HG03025 (cell line): Measurements from ENCODE around the gene IQCK.

Experiments used
- ATAC-seq: cut with Tn5 transposase; IDR thresholded peaks from one replicate; pipeline ENCODE4 v1.9.1; 2021; ENCODE audit warnings: mild to moderate bottlenecking, moderate library complexity; ENCODE audit not compliant: unreplicated experiment, low FRiP score

The IQCK gene

DNA sequence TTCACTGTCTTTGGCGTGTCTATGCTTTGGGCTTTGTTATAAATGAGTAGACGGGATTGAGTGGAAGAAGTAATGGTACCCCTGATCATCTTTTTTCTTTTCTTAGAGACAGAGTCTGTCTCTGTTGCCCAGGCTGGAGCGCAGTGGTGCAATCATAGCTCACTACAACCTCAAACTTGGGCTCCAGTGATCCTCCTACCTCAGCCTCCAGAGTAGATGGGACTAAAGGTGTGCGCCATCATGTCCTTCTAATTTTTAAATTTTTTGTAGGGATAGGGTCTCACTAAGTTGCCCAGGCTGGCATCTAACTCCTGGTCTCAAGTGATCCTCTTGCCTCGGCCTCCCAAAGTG lies 181.5 kb downstream of the IQCK start:
- ATAC-seq: no peak

DNA sequence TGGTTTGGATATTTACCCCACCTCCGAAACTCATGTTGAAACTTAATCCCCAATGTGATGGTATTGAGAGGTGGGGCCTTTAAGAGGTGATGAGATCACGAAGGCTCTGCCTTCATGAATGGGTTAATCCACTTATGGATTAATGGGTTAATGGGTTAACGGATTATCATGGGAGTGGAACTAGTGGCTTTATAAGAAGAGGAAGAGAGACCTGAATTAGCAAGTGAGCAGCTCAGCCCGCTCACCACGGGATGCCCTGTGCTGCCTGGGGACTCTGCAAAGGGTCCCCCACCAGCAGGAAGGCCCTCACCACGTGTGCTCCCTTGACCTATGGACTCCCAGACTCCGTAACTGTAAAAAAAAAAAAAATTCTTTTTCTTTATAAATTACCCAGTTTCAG lies 183.1 kb downstream of the IQCK start:
- no peak for ATAC-seq

DNA sequence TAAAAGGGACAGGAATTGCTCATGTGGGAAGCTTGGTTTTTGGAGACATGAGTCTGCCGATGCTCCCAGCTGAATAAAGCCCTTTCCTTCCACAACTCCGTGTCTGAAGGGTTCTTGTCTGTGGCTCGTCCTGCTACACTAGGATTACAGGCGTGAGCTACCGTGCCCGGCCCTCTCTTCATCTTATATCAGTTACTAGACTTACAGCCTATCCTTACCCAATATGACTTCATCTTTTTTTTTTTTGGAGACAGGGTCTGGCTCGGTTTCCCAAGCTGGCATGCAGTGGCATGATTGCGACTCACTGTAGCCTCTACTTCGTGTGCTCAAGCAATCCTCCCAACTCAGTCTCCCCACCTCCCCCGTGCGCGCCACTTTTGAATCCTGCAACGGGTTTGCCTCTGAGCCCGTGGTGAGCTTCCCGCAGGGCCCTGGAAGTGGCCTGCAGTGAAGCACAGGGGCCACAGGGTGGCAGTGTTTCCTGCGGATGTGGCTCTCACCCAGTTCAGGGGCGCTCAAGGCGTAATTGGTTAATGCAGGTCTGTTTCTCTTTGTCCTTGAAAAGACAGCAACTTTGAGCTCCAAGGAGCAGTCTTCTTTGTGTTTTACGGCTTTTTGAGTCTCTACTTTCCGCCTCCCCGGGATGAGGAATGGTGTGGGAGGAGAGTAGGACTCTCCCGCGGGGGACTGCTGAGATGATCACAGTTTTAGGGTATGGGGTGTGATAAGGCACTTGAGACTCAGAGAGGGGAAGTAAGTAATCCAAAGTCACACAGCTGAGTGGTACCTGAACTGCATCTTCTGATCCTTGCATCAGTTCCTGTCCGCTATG lies 189.3 kb downstream of the IQCK start:
- peak; percentile 63 for ATAC-seq
